ENCODE results near the gene CFAP97.
A peak's percentile ranks its signal among the peaks of the same experiment; 100 is the strongest.

The CFAP97 gene

GRCh38 chr4:185194924-185195888, 8.6 kb downstream of the CFAP97 start:
- Mint-ChIP-seq H3K27me3 (no peaks in the 10 kb centered on the region), H3K36me3 (ENCODE audit: low read depth) (peaks cover 37% of the 10 kb centered on the region), H3K27ac (no peak overlapping the region), H3K9me3 (no peaks in the 10 kb centered on the region), H3K4me3 (no peak overlapping the region), H3K4me1 (ENCODE audit: low read depth) (peaks cover 32% of the 10 kb centered on the region)

GRCh38 chr4:185192059-185192458, 11.7 kb downstream of the CFAP97 start:
- Mint-ChIP-seq H3K36me3 (ENCODE audit: low read depth) (peaks cover 46% of the 10 kb centered on the region), H3K4me3 (no peak overlapping the region), H3K4me1 (ENCODE audit: low read depth) (peaks cover 35% of the 10 kb centered on the region), H3K27me3 (no peaks in the 10 kb centered on the region), H3K27ac (no peak overlapping the region), H3K9me3 (no peaks in the 10 kb centered on the region)

- Mint-ChIP-seq H3K36me3 (ENCODE audit: low read depth) (peaks cover 40% of the 10 kb centered on the region), H3K4me3 (no peak overlapping the region), H3K27me3 (no peaks in the 10 kb centered on the region), H3K27ac (peak overlapping the region; percentile 29), H3K4me1 (ENCODE audit: low read depth) (peaks cover 37% of the 10 kb centered on the region), H3K9me3 (no peaks in the 10 kb centered on the region)
Observed at GRCh38 chr4:185190306-185190856, 13.4 kb downstream of the CFAP97 start.

GRCh38 chr4:185189606-185190305, 14.0 kb downstream of the CFAP97 start:
- peaks cover 37% of the 10 kb centered on the region for H3K4me1 Mint-ChIP-seq (ENCODE audit: low read depth)
- H3K27ac Mint-ChIP-seq = no peak overlapping the region
- no peaks in the 10 kb centered on the region for H3K27me3 Mint-ChIP-seq
- no peaks in the 10 kb centered on the region for H3K9me3 Mint-ChIP-seq
- H3K4me3 Mint-ChIP-seq = no peak overlapping the region
- peaks cover 35% of the 10 kb centered on the region for H3K36me3 Mint-ChIP-seq (ENCODE audit: low read depth)

- no peaks in the 10 kb centered on the region for H3K27me3 Mint-ChIP-seq
Observed at GRCh38 chr4:185186769-185187168, 17.0 kb downstream of the CFAP97 start.

GRCh38 chr4:185183622-185184281, 20.0 kb downstream of the CFAP97 start:
- Mint-ChIP-seq H3K4me1 (ENCODE audit: low read depth) (peaks cover 38% of the 10 kb centered on the region), H3K4me3 (no peak overlapping the region), H3K36me3 (ENCODE audit: low read depth) (peaks cover 19% of the 10 kb centered on the region)

More at GRCh38 chr4:185186769-185187168, 17.0 kb downstream of the CFAP97 start:
- H3K4me3 Mint-ChIP-seq = no peak overlapping the region
- peaks cover 35% of the 10 kb centered on the region for H3K36me3 Mint-ChIP-seq (ENCODE audit: low read depth)
- no peaks in the 10 kb centered on the region for H3K9me3 Mint-ChIP-seq
- peaks cover 33% of the 10 kb centered on the region for H3K4me1 Mint-ChIP-seq (ENCODE audit: low read depth)
- no peak overlapping the region for H3K27ac Mint-ChIP-seq

GRCh38 chr4:185182239-185182638, 21.6 kb downstream of the CFAP97 start:
- no peaks in the 10 kb centered on the region for H3K9me3 Mint-ChIP-seq
- H3K27me3 Mint-ChIP-seq = no peaks in the 10 kb centered on the region
- no peak overlapping the region for H3K4me3 Mint-ChIP-seq
- no peak overlapping the region for H3K27ac Mint-ChIP-seq
- peaks cover 40% of the 10 kb centered on the region for H3K4me1 Mint-ChIP-seq (ENCODE audit: low read depth)
- peaks cover 20% of the 10 kb centered on the region for H3K36me3 Mint-ChIP-seq (ENCODE audit: low read depth)

More at GRCh38 chr4:185183622-185184281, 20.0 kb downstream of the CFAP97 start:
- Mint-ChIP-seq H3K27me3 (no peaks in the 10 kb centered on the region), H3K27ac (no peak overlapping the region), H3K9me3 (no peaks in the 10 kb centered on the region)

GRCh38 chr4:185179488-185179887, 24.3 kb downstream of the CFAP97 start:
- H3K9me3 Mint-ChIP-seq = no peaks in the 10 kb centered on the region
- H3K27ac Mint-ChIP-seq = no peak overlapping the region
- H3K27me3 Mint-ChIP-seq = no peaks in the 10 kb centered on the region
- peaks cover 34% of the 10 kb centered on the region for H3K36me3 Mint-ChIP-seq (ENCODE audit: low read depth)
- H3K4me3 Mint-ChIP-seq = no peak overlapping the region
- H3K4me1 Mint-ChIP-seq (ENCODE audit: low read depth) = peaks cover 30% of the 10 kb centered on the region

GRCh38 chr4:185171373-185172071, 32.3 kb downstream of the CFAP97 start:
- Mint-ChIP-seq H3K4me3 (no peak overlapping the region), H3K36me3 (ENCODE audit: low read depth) (peaks cover 68% of the 10 kb centered on the region), H3K9me3 (no peaks in the 10 kb centered on the region), H3K4me1 (ENCODE audit: low read depth) (peaks cover 11% of the 10 kb centered on the region), H3K27me3 (no peaks in the 10 kb centered on the region), H3K27ac (no peak overlapping the region)

GRCh38 chr4:185167234-185167633, 36.6 kb downstream of the CFAP97 start:
- H3K9me3 Mint-ChIP-seq = no peaks in the 10 kb centered on the region
- H3K4me1 Mint-ChIP-seq (ENCODE audit: low read depth) = peaks cover 24% of the 10 kb centered on the region
- no peak overlapping the region for H3K4me3 Mint-ChIP-seq
- H3K27me3 Mint-ChIP-seq = no peaks in the 10 kb centered on the region
- peaks cover 67% of the 10 kb centered on the region for H3K36me3 Mint-ChIP-seq (ENCODE audit: low read depth)
- no peak overlapping the region for H3K27ac Mint-ChIP-seq

- Mint-ChIP-seq H3K36me3 (ENCODE audit: low read depth) (peaks cover 70% of the 10 kb centered on the region), H3K9me3 (no peaks in the 10 kb centered on the region), H3K27ac (peak overlapping the region; percentile 74), H3K27me3 (no peaks in the 10 kb centered on the region), H3K4me3 (peak overlapping the region; percentile 53), H3K4me1 (ENCODE audit: low read depth) (peaks cover 20% of the 10 kb centered on the region)
Observed at GRCh38 chr4:185165605-185166063, 38.2 kb downstream of the CFAP97 start.

- no peak overlapping the region for H3K4me3 Mint-ChIP-seq
- H3K27ac Mint-ChIP-seq = no peak overlapping the region
- no peaks in the 10 kb centered on the region for H3K27me3 Mint-ChIP-seq
- no peaks in the 10 kb centered on the region for H3K4me1 Mint-ChIP-seq (ENCODE audit: low read depth)
- H3K9me3 Mint-ChIP-seq = no peaks in the 10 kb centered on the region
- peaks cover 62% of the 10 kb centered on the region for H3K36me3 Mint-ChIP-seq (ENCODE audit: low read depth)
Observed at GRCh38 chr4:185151296-185151695, 52.5 kb downstream of the CFAP97 start.

GRCh38 chr4:185149392-185149791, 54.4 kb downstream of the CFAP97 start:
- Mint-ChIP-seq H3K27me3 (no peaks in the 10 kb centered on the region), H3K4me1 (ENCODE audit: low read depth) (no peaks in the 10 kb centered on the region), H3K4me3 (no peak overlapping the region), H3K27ac (no peak overlapping the region), H3K36me3 (ENCODE audit: low read depth) (peaks cover 44% of the 10 kb centered on the region), H3K9me3 (no peaks in the 10 kb centered on the region)

- H3K9me3 Mint-ChIP-seq = no peaks in the 10 kb centered on the region
- H3K27ac Mint-ChIP-seq = no peak overlapping the region
- peaks cover 5% of the 10 kb centered on the region for H3K27me3 Mint-ChIP-seq
- H3K4me3 Mint-ChIP-seq = no peak overlapping the region
- peaks cover 12% of the 10 kb centered on the region for H3K36me3 Mint-ChIP-seq (ENCODE audit: low read depth)
- H3K4me1 Mint-ChIP-seq (ENCODE audit: low read depth) = peaks cover 13% of the 10 kb centered on the region
Observed at GRCh38 chr4:185145572-185145971, 58.2 kb downstream of the CFAP97 start.
